HEK293 (cell line): ENCODE measurements around the gene HDGF.

Experiments
- EGR2 ChIP-seq: fragments of 450-650 bp; formaldehyde crosslinking; IDR thresholded peaks from 2 replicates; pipeline ENCODE4 v1.5.1; 2016; ENCODE audit warnings: low read depth, missing biosample characterization, missing genetic modification characterization
- IKZF3 ChIP-seq: fragments of 450-650 bp; IDR thresholded peaks from 2 replicates; pipeline ENCODE4 v1.5.0; 2018; ENCODE audit warnings: missing biosample characterization, mild to moderate bottlenecking, missing genetic modification characterization, moderate library complexity
- OSR2 ChIP-seq: fragments of 450-650 bp; formaldehyde crosslinking; IDR thresholded peaks from 2 replicates; pipeline ENCODE4 v1.5.1; 2016; ENCODE audit warnings: missing biosample characterization, missing genetic modification characterization
- OVOL3 ChIP-seq: fragments of 450-650 bp; formaldehyde crosslinking; IDR thresholded peaks from 2 replicates; pipeline ENCODE4 v1.5.1; 2016; ENCODE audit warnings: missing biosample characterization, missing genetic modification characterization
- SALL2 ChIP-seq: fragments of 450-650 bp; formaldehyde crosslinking; IDR thresholded peaks from 2 replicates; pipeline ENCODE4 v1.5.0; 2017; ENCODE audit warnings: missing biosample characterization, mild to moderate bottlenecking, missing genetic modification characterization, borderline replicate concordance
- SETDB1 ChIP-seq: IDR thresholded peaks from one replicate; pipeline ENCODE4 v1.6.1; 2017; ENCODE audit warnings: mild to moderate bottlenecking, low read length, moderate library complexity, mixed read lengths; ENCODE audit not compliant: insufficient read length
- ZBTB1 ChIP-seq: fragments of 450-650 bp; formaldehyde crosslinking; IDR thresholded peaks from 2 replicates; pipeline ENCODE4 v1.5.1; 2016; ENCODE audit warnings: missing biosample characterization, missing genetic modification characterization
- ZFP3 ChIP-seq: fragments of 450-650 bp; formaldehyde crosslinking; IDR thresholded peaks from 2 replicates; pipeline ENCODE4 v1.5.1; 2016; ENCODE audit warnings: low read depth, missing biosample characterization, missing genetic modification characterization
- ZFP37 ChIP-seq: fragments of 450-650 bp; formaldehyde crosslinking; IDR thresholded peaks from 2 replicates; pipeline ENCODE4 v1.5.1; 2016; ENCODE audit warnings: missing biosample characterization, missing genetic modification characterization
- ZNF112 ChIP-seq: fragments of 450-650 bp; formaldehyde crosslinking; IDR thresholded peaks from 2 replicates; pipeline ENCODE4 v1.5.0; 2017; ENCODE audit warnings: missing biosample characterization, missing genetic modification characterization
- ZNF169 ChIP-seq: fragments of 450-650 bp; formaldehyde crosslinking; IDR thresholded peaks from 2 replicates; pipeline ENCODE4 v1.5.1; 2016; ENCODE audit warnings: missing biosample characterization, missing genetic modification characterization
- ZNF221 ChIP-seq: fragments of 450-650 bp; formaldehyde crosslinking; IDR thresholded peaks from 2 replicates; pipeline ENCODE4 v1.5.1; 2017; ENCODE audit warnings: missing biosample characterization, missing genetic modification characterization, borderline replicate concordance
- ZNF23 ChIP-seq: fragments of 450-650 bp; formaldehyde crosslinking; IDR thresholded peaks from 2 replicates; pipeline ENCODE4 v1.5.1; 2016; ENCODE audit warnings: missing biosample characterization, missing genetic modification characterization, borderline replicate concordance
- ZNF274 ChIP-seq, 2 experiments: fragments of 200-500 bp in 1 of 2; fragments of 450-650 bp in 1 of 2; sonication (Bioruptor generic) in 1 of 2; formaldehyde crosslinking in 1 of 2; IDR thresholded peaks; 2 replicates each; pipeline versions ENCODE4 v1.5.1 to v1.6.1; 2014 to 2016; ENCODE audit warnings: borderline replicate concordance in 1 of 2, inconsistent platforms in 1 of 2, low read length in 1 of 2, missing biosample characterization in 1 of 2, missing genetic modification characterization in 1 of 2
- ZNF37A ChIP-seq: fragments of 450-650 bp; IDR thresholded peaks from 2 replicates; pipeline ENCODE4 v1.5.1; 2018; ENCODE audit warnings: missing biosample characterization, missing genetic modification characterization
- ZNF48 ChIP-seq: fragments of 450-650 bp; formaldehyde crosslinking; IDR thresholded peaks from 2 replicates; pipeline ENCODE4 v1.5.1; 2016; ENCODE audit warnings: missing biosample characterization, missing genetic modification characterization
- ZNF585B ChIP-seq: fragments of 450-650 bp; formaldehyde crosslinking; IDR thresholded peaks from 2 replicates; pipeline ENCODE4 v1.5.1; 2016; ENCODE audit warnings: missing biosample characterization, missing genetic modification characterization
- ZNF600 ChIP-seq: fragments of 450-650 bp; formaldehyde crosslinking; IDR thresholded peaks from 2 replicates; pipeline ENCODE4 v1.5.1; 2016; ENCODE audit warnings: missing biosample characterization, missing genetic modification characterization
- ZNF664 ChIP-seq: fragments of 450-650 bp; formaldehyde crosslinking; IDR thresholded peaks from 2 replicates; pipeline ENCODE4 v1.5.1; 2016; ENCODE audit warnings: missing biosample characterization, missing genetic modification characterization
- ZNF792 ChIP-seq: fragments of 450-650 bp; formaldehyde crosslinking; IDR thresholded peaks from 2 replicates; pipeline ENCODE4 v1.5.1; 2016; ENCODE audit warnings: missing biosample characterization, missing genetic modification characterization
- ZNF843 ChIP-seq: fragments of 450-650 bp; formaldehyde crosslinking; IDR thresholded peaks from 2 replicates; pipeline ENCODE4 v1.5.1; 2016; ENCODE audit warnings: missing biosample characterization, missing genetic modification characterization
- TF ChIP-seq, protein P1 (sequence below): sonication (generic); formaldehyde crosslinking; IDR thresholded peaks from 2 replicates; pipeline ENCODE4 v1.8.1; 2022; ENCODE audit warnings: mild to moderate bottlenecking, moderate library complexity, missing genetic modification reagents
- TF ChIP-seq, protein P2 (sequence below): fragments of 450-650 bp; formaldehyde crosslinking; IDR thresholded peaks from 2 replicates; pipeline ENCODE4 v1.5.1; 2016; ENCODE audit warnings: missing biosample characterization, missing genetic modification characterization
- TF ChIP-seq, protein P3 (sequence below): fragments of 450-650 bp; formaldehyde crosslinking; IDR thresholded peaks from 2 replicates; pipeline ENCODE4 v1.5.1; 2016; ENCODE audit warnings: missing biosample characterization, missing genetic modification characterization
- TF ChIP-seq, protein P4 (sequence below): fragments of 450-650 bp; formaldehyde crosslinking; IDR thresholded peaks from 2 replicates; pipeline ENCODE4 v1.5.1; 2016; ENCODE audit warnings: missing biosample characterization, missing genetic modification characterization
- TF ChIP-seq, protein P5 (sequence below): fragments of 450-650 bp; formaldehyde crosslinking; IDR thresholded peaks from 2 replicates; pipeline ENCODE4 v1.5.1; 2016; ENCODE audit warnings: missing biosample characterization, missing genetic modification characterization
- TF ChIP-seq, protein P6 (sequence below): fragments of 450-650 bp; formaldehyde crosslinking; IDR thresholded peaks from 2 replicates; pipeline ENCODE4 v1.5.1; 2016; ENCODE audit warnings: missing biosample characterization, missing genetic modification characterization
- TF ChIP-seq, protein P7 (sequence below): fragments of 450-650 bp; formaldehyde crosslinking; IDR thresholded peaks from 2 replicates; pipeline ENCODE4 v1.5.1; 2017; ENCODE audit warnings: missing biosample characterization, missing genetic modification characterization

HDGF gene

DNA sequence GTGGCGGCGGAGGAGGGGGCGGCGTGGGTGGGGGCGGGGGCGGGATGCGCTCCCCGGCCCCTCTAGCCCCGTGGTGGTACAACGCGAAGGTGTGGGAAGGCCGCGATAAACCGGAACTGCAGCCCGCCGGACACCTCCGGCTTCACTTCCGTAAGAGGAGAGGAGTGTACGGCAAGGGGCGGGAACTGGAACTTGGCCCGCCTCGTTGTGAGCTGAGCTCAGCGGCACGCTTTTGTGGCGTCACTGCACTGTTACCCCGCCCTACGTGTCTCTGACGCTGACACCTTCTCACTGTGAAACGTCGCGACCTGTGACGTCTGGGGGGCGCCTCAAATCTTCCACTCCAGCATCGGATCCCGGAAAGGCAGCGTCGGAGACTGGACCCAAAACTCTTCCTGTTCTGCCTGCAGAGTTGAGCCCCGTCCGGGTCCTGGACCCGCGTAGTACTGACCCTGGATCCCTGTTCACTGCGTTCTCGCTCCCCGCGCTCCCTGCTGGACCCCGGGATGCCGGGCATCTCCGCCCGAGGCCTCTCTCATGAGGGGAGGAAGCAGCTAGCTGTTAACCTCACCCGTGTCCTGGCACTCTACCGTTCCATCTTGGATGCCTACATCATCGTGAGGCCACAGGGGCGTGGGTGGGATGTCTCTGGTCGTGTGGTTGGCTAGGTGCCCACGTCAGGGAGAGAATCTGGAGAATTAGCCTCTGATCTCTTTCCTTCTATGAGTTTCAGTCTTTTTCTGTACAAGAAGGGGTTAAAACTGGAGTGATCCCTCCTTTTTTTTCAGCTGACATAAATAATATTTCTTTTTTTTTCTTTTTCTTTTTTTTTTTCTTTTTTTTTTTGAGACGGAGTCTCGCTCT is 22.6 kb downstream of the HDGF start, which contains the start of gene ISG20L2 (continued):
- TF ChIP-seq, protein P1, sequence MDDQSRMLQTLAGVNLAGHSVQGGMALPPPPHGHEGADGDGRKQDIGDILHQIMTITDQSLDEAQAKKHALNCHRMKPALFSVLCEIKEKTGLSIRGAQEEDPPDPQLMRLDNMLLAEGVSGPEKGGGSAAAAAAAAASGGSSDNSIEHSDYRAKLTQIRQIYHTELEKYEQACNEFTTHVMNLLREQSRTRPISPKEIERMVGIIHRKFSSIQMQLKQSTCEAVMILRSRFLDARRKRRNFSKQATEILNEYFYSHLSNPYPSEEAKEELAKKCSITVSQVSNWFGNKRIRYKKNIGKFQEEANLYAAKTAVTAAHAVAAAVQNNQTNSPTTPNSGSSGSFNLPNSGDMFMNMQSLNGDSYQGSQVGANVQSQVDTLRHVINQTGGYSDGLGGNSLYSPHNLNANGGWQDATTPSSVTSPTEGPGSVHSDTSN (CRISPR knock-in tag) = no peak; the same call in 1 of the 2 replicates
- no peak for TF ChIP-seq ZNF221 (tag by site-specific recombination)
- TF ChIP-seq ZFP37 (tag by site-specific recombination) = peak; percentile 80; the same call in 1 of the 2 replicates
- TF ChIP-seq, protein P2, sequence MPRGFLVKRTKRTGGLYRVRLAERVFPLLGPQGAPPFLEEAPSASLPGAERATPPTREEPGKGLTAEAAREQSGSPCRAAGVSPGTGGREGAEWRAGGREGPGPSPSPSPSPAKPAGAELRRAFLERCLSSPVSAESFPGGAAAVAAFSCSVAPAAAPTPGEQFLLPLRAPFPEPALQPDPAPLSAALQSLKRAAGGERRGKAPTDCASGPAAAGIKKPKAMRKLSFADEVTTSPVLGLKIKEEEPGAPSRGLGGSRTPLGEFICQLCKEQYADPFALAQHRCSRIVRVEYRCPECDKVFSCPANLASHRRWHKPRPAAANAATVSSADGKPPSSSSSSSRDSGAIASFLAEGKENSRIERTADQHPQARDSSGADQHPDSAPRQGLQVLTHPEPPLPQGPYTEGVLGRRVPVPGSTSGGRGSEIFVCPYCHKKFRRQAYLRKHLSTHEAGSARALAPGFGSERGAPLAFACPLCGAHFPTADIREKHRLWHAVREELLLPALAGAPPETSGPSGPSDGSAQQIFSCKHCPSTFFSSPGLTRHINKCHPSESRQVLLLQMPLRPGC = 0 out of 2 replicates have a peak, but pooled peaks have one; percentile 29
- TF ChIP-seq ZNF112 (tag by site-specific recombination) = no peak
- peak; percentile 50; the same call in 1 of the 2 replicates for TF ChIP-seq EGR2 (tag by site-specific recombination)
- no peak for TF ChIP-seq ZNF585B (tag by site-specific recombination)
- no peak for TF ChIP-seq ZNF23 (tag by site-specific recombination)
- no peak for TF ChIP-seq ZNF274 (IDR thresholded peaks at IDR 0.05; ENCODE audit: low read length)
- no peak for TF ChIP-seq ZNF274 (tag by site-specific recombination; IDR thresholded peaks at IDR 0.05; ENCODE audit: borderline replicate concordance)
- TF ChIP-seq ZNF48 = no peak
- TF ChIP-seq, protein P3, sequence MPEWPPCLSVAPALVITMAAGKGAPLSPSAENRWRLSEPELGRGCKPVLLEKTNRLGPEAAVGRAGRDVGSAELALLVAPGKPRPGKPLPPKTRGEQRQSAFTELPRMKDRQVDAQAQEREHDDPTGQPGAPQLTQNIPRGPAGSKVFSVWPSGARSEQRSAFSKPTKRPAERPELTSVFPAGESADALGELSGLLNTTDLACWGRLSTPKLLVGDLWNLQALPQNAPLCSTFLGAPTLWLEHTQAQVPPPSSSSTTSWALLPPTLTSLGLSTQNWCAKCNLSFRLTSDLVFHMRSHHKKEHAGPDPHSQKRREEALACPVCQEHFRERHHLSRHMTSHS (tag by site-specific recombination) = no peak
- TF ChIP-seq, protein P4, sequence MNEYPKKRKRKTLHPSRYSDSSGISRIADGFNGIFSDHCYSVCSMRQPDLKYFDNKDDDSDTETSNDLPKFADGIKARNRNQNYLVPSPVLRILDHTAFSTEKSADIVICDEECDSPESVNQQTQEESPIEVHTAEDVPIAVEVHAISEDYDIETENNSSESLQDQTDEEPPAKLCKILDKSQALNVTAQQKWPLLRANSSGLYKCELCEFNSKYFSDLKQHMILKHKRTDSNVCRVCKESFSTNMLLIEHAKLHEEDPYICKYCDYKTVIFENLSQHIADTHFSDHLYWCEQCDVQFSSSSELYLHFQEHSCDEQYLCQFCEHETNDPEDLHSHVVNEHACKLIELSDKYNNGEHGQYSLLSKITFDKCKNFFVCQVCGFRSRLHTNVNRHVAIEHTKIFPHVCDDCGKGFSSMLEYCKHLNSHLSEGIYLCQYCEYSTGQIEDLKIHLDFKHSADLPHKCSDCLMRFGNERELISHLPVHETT (tag by site-specific recombination) = peak; percentile 41; the same call in 1 of the 2 replicates
- TF ChIP-seq SALL2 (tag by site-specific recombination) = no peak
- no peak for TF ChIP-seq OSR2 (tag by site-specific recombination)
- no peak for TF ChIP-seq OVOL3
- no peak for TF ChIP-seq ZNF664 (tag by site-specific recombination)
- TF ChIP-seq ZFP3 (tag by site-specific recombination) = no peak
- TF ChIP-seq, protein P5, sequence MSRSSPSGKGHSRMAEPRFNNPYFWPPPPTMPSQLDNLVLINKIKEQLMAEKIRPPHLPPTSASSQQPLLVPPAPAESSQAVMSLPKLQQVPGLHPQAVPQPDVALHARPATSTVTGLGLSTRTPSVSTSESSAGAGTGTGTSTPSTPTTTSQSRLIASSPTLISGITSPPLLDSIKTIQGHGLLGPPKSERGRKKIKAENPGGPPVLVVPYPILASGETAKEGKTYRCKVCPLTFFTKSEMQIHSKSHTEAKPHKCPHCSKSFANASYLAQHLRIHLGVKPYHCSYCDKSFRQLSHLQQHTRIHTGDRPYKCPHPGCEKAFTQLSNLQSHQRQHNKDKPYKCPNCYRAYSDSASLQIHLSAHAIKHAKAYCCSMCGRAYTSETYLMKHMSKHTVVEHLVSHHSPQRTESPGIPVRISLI (tag by site-specific recombination) = peak; percentile 95
- TF ChIP-seq ZNF37A (tag by site-specific recombination) = no peak
- TF ChIP-seq ZBTB1 (tag by site-specific recombination) = no peak
- no peak for TF ChIP-seq IKZF3
- peak; percentile 84 for TF ChIP-seq ZNF600 (tag by site-specific recombination)
- TF ChIP-seq SETDB1 = no peak
- TF ChIP-seq, protein P6, sequence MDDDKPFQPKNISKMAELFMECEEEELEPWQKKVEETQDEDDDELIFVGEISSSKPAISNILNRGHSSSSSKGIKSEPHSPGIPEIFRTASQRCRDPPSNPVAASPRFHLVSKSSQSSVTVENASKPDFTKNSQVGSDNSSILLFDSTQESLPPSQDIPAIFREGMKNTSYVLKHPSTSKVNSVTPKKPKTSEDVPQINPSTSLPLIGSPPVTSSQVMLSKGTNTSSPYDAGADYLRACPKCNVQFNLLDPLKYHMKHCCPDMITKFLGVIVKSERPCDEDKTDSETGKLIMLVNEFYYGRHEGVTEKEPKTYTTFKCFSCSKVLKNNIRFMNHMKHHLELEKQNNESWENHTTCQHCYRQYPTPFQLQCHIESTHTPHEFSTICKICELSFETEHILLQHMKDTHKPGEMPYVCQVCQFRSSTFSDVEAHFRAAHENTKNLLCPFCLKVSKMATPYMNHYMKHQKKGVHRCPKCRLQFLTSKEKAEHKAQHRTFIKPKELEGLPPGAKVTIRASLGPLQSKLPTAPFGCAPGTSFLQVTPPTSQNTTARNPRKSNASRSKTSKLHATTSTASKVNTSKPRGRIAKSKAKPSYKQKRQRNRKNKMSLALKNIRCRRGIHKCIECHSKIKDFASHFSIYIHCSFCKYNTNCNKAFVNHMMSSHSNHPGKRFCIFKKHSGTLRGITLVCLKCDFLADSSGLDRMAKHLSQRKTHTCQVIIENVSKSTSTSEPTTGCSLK (tag by site-specific recombination) = no peak
- no peak for TF ChIP-seq ZNF792
- TF ChIP-seq, protein P7, sequence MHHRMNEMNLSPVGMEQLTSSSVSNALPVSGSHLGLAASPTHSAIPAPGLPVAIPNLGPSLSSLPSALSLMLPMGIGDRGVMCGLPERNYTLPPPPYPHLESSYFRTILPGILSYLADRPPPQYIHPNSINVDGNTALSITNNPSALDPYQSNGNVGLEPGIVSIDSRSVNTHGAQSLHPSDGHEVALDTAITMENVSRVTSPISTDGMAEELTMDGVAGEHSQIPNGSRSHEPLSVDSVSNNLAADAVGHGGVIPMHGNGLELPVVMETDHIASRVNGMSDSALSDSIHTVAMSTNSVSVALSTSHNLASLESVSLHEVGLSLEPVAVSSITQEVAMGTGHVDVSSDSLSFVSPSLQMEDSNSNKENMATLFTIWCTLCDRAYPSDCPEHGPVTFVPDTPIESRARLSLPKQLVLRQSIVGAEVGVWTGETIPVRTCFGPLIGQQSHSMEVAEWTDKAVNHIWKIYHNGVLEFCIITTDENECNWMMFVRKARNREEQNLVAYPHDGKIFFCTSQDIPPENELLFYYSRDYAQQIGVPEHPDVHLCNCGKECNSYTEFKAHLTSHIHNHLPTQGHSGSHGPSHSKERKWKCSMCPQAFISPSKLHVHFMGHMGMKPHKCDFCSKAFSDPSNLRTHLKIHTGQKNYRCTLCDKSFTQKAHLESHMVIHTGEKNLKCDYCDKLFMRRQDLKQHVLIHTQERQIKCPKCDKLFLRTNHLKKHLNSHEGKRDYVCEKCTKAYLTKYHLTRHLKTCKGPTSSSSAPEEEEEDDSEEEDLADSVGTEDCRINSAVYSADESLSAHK (tag by site-specific recombination) = no peak
- no peak for TF ChIP-seq ZNF169
- peak; percentile 44; the same call in 1 of the 2 replicates for TF ChIP-seq ZNF843 (tag by site-specific recombination)
